CD4-positive, alpha-beta T cell treated with Interleukin-4 for 1 hour (primary cell): ENCODE measurements around the gene CANT1.
A peak's percentile ranks its signal among the peaks of the same experiment; 100 is the strongest.
"Not testable (repeated sequence)": the region's sequence is repeated elsewhere in the genome, so short reads cannot be mapped to it uniquely, and the experiment has no call there.

Source experiments
- DNase-seq, 2 donors: peaks; one replicate each; pipeline ENCODE4 v3.0.0-alpha.2; 2020 to 2022

CANT1 gene

DNA sequence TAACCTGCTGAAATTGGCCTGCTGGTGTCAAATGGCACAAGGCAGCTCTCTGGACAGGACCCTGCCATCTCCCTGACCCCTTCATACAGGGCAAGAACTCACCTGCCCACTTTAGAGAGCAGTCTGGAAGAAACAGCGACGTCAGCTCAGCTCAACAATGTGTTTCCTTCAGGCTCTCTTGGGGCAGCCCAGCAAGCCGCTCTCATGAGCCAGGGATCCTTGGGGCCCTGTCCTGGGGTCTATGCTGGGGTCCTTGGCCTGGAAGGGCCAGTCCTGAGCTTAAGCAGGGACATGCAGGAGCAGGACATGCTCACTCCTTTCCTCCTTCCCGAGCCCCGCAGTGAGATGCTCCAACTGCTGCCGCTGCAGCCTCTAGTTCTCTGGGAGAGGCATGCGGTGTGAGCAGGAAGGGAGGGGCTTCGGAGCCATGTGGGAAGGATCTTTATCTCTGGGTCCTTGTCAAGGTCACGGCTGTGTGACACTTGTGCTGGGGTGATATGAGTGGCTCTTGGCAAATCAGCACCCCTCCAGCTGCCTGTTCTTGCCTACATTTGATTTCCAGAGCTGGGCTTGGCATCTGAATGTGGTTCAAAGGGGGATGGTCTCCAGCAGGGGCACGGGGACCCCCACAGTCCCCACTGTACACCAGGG is 17.8 kb upstream of the CANT1 start:
- no peak for DNase-seq

DNA sequence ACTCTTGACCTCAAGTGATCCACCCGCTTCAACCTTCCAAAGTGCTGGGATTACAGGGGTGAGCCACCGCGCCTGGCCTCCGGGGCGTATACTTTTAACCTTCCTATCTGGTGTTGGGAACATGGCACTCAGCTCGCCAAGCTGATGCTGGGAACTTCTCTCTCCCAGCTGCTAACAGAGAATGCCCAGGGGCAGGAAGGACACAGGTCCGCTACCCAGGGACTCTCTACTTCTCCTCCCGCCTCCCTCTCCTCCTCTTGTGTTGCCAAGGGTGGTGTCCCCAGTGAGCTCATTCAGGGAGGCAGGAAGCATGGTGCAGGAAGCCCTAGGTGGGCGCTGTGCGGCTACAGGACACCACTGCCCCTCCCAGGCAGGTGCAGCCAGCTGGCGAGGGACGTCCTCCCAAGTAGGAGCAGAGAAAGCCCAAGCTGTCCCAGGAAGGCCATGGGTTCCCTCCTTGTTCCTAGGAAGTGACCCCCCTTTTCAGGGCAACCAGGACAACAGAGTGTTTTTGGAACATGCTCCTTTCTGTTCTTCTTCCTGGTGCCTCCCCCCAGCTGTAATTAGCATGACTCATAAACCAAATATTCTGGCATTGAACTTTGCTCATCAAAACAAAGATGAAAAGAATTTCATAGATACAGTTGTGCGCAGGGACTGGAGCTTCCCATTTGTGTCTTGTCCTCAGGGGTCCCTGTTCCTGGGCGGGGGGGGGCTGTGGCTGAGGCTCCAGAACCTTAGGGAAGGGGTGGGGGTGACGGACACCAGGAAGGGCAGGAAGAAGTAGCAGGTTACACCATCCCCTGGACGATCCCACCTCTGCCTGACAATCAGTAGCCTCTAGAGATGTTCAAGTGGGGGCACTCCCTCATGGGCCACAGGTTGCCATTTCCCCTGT is 17.1 kb upstream of the CANT1 start:
- DNase-seq: no peak

DNA sequence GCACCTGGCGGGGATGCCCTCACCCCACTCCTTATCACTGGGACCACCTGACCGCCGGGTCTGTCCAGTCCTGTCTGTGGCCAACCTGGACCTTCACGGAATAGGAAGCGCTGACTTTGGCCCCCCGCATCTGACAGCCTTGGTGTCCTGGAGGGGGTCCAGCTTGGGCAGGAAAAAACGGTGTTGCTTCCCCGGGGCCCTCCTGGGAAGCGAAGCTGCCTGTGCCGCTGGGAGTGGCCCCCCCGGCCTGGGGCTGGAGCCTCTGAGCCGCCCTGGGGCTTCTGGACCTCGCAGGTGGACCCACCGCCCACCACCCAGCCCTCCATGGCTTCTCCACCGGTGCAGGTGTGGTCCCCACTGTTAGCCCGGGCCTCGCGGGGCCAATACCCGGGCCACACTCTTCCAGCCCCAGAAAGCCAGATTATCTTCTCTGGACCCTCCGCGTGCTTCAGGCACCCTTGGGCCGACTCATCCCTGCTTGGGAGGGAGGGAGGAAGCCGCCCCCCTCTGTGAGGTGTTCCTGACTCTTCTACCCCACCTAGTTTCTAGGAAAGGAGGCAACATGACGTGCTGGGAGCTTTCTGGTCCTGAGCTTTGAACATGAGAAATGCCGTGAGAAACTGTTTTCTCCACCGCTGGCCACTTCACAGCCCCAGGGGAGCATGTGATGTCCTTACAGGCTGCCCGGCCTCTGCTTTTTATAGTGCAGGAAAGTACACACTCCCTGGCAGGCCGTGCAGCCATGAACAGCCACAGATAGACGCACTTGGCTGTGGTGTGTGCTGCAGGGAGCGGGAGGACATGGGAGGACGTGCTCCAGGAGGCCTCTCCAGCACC is 15.6 kb upstream of the CANT1 start:
- DNase-seq: no peak

DNA sequence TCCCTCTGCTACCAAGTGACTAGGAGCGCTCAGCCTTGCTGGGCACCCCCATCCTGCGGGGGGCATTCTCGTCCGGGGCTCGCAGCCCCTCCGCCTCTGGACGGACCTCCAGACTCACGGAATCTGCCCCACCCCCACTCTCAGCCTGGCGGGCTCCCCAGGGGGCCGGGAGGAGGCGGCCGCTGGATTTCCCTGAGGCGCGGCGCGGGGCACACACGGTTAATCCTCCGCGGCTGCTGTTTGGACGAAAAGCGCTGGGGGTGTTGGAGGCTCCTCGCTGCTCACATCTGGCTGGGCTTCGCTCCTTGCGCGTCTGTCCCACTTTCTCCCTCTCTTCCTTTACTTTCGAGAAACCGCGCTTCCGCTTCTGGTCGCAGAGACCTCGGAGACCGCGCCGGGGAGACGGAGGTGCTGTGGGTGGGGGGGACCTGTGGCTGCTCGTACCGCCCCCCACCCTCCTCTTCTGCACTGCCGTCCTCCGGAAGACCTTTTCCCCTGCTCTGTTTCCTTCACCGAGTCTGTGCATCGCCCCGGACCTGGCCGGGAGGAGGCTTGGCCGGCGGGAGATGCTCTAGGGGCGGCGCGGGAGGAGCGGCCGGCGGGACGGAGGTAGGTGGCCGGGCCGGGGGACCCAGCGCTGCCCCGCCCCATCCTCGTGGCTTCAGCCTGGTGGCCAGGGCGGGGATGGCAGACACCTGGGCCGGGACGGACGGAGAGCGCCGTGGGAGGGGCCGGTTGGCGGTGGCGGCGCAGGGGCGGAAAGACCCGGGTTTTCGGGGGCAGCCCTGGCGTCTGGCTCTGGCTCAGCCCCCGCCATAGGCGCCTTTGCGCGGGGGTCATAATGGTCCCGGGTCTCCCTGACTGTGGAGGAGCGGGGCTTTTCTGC is 14.6 kb upstream of the CANT1 start, which contains the start of gene C1QTNF1:
Gene C1QTNF1 (plus strand): TSS at position 284 of the 886 bp plus-strand sequence. CDS start 19,800 bp downstream, outside the sequence.
- peak in 1 of 2 donors; percentile 19 for DNase-seq

DNA sequence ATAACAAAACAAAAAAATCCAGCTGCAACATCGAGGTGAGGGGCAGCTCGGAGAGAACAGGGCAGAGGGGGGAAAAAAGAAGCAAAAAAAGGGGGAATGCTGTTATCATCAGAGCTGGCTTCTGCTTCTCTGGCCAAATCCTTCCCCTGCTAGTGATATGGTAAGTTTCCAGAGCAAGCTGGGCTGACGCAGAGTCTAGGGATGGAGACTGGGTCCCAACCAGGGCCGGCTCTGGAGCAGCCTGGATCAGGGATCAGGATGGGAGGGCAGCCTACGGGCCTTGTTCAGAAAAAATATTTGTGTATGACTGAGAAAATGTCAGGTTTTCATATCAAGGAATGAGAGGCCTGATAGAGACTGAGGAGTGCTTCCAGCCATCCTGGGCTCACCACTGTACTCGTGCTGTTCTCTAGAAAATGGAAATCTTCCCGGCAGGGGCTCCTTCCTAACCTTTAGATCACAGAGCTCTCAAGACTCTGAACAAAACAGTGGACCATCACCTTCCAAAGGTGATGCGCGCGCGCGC is 13.7 kb upstream of the CANT1 start:
- no peak for DNase-seq

DNA sequence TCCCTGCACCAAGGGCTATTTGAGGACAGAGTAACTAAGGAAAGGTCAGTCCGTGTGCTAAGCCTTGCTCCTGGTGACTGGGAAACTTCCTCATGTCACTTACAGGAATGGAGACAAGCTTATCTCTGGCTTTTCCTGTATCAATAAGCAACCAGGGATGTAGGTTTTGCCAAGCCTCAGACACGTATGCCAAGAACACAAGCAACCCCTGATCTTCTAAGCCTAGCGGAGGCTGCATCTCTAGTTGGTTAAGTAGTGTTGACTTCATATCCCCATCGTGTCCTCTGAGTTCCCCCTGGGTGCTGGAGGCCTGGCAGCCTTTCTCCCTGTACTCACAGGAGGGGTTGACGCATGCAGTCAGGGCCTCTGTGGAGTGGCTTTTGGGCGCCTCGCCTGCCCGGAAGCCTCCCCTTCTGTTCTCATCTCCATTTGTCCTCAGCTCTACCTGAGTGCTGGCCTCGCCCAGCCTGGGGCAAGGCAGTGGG is 13.0 kb upstream of the CANT1 start:
- no peak for DNase-seq

DNA sequence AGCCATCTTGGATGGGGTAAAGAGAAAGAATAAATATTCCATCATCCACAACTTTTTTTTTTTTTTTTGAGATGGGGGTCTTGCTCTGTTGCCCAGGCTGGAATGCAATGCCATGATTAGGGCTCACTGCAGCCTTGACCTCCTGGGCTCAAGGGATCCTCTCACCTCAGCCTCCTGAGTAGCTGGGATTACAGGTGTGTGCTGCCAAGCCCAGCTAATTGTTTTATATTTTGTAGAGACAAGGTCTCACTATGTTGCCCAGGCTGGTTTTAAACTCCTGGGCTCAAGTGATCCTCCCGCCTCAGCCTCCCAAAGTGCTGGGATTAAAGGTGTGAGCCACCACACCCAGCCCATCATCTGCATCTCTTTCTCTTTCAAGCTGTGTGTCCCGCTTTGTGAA is 12.4 kb upstream of the CANT1 start:
- not testable (repeated sequence) for DNase-seq

DNA sequence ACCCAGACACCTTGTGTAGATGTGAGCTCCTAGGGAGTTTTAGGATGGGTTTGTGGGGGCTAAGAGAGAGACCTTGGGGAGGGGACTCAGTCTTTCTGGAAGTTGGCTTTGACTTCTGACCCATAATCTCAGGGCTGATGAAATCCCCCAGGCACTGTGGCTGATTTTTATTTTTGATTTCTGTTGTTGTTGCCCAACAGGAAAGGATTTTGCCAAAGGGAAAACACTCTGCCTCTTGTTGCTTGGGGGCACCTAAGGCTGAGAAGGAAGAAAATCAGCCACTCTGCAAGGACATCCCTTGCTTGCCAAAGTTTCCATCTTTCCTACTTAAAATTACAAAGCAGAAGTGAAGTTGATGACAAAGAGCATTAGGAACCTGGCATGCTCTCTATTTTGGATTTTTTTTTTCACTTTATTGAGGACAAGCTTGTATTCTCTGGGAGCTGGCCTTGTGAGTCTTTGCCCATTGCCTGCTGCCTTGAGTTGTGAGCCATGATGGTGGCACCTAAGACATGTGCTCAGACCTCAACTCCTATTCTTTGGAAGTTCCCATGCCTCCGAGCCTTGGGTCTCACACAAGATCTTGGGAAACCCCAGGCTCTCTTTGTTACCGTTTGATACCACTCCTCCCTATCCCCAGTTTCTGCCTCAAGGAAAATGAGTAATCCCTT is 11.2 kb upstream of the CANT1 start:
- DNase-seq: no peak

DNA sequence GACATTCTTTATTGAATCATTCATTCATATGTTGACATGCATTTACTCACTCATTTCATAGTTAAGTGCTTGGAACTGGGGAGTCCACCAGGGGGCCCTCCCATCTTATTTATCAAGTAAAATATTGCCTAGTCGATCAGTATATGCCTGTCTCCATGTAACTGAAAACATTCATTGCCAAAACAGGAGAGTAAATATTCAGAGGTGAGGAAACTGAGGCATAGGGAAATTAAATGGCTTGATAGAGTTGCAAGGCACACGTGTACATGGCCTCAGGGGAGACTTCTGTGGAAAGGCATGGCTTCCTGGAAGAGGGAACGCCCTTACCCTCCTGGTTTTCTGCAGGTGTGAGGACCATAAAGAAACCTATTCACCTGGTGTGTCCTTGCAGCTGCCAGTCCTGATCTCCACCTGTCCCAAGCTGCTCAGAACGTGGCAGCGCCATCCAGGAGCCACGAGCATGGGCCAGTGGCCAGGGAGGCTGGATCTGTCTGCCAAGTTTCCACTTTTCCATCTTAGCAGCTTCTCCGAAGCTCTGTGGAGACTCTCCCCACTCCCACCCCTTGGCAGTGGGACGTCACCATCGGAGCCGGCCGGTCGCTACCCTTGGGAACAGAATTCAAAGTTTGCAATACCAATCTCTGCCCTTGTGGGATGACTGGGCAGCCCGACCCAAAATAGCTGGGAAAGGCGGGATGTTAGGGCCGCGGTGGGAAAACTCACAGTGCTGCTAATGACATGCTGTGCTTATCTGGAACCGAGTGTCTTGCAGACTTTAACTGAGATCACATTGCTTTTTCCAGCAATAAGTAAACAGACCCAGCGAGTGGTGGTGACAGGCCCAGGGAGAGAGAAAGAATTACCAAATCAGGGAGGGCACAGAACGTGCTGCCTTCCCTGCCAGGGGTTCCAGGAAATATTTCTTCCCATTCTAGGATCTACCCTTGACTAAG is 10.3 kb upstream of the CANT1 start:
- DNase-seq: peak; percentile 57 to 59

DNA sequence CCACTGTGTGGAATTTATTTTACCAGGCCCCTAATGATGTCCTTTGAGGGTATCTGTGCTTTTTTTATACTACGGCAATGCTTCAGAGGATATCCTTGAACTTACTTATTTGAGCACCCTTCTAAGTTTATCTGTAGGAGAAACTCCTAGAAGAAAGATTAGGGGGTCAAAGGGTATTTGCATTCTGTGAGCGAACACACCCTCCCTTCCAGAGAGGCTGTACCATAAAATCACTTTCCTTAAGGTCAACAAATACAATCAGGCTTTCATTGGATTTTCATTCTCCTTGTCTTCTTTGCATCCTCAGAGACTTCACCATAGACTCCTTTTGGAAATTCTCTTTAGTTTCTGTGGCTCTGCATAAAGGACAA is 9.7 kb upstream of the CANT1 start:
- no peak for DNase-seq

DNA sequence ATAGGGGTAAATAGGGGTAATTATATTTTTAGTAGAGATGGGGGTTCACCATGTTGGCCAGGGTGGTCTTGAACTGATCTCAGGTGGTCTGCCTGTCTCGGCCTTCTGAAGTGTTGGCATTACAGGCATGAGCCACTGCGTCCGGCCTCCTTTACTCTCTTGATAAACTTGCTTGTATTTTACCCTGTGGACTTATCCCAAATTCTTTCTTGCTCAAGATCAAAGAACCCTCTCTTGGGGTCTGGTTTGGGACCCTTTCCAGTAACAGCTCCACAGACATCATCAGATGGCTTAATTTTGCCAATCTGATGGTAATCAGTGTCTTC is 8.8 kb upstream of the CANT1 start:
- no peak for DNase-seq

DNA sequence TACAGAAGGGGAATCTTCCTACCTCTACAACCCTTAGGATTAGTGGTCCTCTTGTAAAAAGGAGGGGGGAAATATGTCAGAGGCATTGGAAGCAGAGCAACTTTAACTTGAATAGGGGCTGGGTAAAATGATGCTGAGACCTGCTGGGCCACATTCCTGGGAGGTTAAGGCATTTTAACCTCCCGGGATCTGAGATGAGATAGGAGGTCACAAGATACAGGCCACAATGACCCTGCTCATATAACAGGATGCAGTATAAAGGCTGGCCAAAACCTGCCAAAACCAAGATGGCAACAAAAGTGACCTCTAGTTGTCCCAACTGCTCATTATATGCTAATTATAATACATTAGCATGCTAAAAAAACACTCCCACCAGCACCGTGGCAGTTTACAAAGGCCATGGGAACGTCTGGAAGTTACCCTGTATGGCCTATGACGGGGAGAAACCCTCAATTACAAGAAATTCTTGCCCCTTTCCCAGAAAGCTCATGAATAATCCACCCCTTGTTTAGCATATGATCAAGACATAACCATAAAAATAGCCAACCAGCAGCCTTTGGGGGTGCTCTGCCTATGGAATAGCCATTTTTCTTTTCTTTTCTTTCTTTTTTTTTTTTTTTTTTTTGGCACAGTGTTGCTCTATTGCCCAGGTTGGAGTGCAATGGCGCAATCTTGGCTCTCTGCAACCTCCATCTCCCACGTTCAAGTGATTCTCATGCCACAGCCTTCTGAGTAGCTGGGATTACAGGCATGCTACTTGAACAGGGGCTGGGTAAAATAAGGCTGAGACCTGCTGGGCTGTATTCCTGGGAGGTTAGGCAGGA is 8.2 kb upstream of the CANT1 start:
- DNase-seq: no peak

DNA sequence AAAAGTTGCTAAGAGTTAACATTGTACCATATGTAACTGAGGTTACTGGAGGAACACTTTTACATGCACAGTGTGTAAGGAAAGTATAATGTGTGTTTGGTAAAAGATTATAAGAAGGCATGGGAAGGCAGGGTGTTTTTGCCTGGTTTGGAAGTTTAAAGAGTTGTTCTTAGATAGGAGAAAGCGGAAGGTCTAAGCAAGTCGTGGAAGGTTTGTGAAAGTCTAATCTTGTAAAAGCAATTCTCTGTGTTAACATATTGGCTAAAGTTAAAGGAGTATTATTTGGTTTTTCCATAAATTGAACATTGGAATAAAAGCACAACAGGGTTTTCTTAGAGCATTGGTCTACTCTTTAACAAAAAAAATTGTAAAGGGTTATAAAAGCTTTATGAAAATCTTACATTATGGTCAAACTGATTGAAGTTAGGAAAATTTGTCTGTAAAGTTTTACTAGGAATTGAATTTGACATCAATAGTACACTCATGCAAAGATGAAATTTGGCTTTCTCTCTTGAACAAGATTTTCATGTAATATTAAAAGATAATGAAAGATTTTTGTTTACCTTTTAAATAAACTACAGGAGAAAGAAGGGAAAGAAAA is 4.7 kb upstream of the CANT1 start:
- DNase-seq: no peak

DNA sequence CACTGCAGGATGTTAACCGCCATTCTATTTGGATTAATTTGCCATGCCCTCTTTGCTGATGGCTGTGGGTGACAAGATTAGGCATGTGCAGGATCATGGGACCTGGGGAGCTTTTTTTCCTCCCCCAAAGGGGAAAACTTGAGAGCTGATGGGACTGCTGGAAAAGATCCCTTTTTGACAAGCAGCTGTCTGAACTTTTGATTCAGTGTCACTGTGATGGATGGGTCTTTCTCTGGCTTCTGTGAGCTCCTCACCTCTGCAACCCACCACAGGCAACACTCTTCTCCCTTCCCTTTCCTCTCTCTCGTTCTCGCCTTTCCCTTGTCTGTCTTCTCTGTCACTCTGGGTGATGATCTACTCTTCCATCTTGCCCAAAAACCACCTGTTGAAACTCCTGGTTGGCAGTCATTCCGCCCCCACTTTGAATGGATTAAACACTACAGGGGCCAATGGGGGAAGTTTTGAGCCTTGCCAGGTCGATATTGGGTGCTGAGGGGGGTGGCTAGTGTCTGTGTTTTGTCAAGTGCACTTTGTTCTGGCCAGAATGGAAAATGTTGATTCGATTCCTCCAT is 3.1 kb upstream of the CANT1 start:
- no peak for DNase-seq

DNA sequence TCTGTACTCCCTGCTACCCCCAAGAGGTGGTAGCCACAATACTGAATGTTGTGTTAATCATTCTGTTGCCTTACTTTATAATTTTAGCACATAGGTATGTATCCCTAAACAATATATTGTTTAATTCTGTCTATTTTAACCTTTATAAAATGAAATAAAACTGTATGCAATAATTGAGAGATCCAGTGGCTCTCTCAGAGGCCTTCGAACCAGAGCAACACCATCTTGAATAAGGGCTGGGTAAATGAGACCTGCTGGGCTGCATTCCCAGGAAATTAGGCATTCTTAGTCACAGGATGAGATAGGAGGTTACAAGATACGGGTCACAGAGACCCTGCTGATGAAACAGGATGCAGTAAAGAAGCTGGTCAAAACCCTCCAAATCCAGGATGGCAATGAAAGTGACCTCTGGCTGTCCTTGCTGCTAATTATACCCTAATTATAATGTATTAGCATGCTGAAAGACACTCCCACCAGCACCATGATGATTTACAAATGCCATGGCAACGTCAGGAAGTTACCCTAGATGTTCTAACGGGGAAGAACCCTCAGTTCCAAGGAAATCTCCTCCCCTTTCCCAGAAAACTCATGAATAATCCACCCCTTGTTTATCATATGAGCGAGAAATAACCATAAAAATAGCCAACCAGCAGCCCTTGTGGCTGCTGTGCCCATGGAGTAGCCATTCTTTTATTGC is 2.0 kb upstream of the CANT1 start:
- DNase-seq: no peak

DNA sequence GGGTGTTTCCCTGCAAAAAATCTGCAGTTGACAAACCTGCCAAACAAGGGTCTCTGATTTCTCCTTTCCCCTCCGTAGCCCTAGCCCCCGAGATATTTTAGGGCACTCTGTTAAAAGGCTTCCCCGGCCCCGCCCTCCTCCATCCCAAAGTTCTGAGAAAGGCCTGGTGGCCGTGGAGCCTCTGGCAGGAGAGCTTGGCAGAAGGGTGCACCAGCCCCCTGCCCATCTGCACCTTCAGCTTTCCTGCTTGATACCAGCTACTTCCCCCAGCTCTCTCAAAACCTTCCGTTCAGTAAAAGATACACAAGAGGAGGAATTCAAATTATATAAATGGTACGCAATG is 711 bp upstream of the CANT1 start:
- no peak for DNase-seq

DNA sequence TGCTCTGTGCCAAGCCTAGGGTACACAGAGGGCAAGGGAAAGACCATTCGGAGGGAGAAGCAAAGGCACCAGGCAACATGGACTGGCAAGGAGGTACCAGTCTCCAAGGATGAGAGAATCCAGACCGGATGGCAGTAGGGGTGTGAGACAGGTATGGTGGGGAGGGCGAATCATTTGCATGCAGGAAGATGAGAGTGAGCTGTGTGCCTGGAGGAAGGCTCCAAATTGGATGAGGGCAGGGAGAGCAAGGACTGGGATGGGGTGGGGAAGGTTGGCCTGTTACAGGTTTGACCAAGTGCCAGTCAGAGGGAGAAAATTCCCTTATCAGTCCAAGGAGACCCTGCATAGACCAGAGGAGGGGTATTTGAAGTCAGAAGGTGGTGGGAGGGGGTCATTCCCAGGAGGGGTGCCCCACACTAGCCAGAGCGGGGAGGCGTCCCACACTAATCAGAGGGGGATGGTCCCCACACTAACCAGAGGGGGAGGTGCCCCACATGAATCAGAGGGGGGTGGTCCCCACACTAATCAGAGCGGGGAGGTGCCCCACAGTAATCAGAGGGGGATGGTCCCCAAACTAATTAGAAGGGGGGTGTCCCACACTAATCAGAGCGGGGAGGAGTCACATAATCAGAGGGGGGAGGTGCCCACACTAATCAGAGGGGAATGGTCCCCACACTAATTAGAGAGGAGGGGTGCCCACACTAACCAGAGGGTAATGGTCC is 737 bp downstream of the CANT1 start:
- DNase-seq: no peak
